Endometrial microvascular endothelial cells (primary cell): Measurements from ENCODE around the gene TSC2. TPM values are rescaled to one million over a fixed set of nuclear protein-coding genes. Genes with fewer than 3 reads are reported as not detected.

Experiments
- in situ Hi-C: cut with HindIII; loops from 2 replicates; pipeline ENCODE4 v1.10.0; 2017; ENCODE audit warnings: low sequenced_read_pairs, low pct_unique_long_range_greater_than_20kb; ENCODE audit errors: inconsistent ontology term
- total RNA-seq: library from RNA; depleted of rRNA; stranded (reverse); fragments of >200 nt; gene quantifications from one replicate; pipeline ENCODE4 v1.2.3, GENCODE V29; 2015; ENCODE audit errors: inconsistent ontology term

Gene TSC2
- total RNA-seq = 59.2 TPM

GRCh38 chr16:2047330-2048115 is at the start of gene TSC2, which contains the start of gene NTHL1:
TSS of gene TSC2 (plus strand) at chr16:2047985. CDS start at chr16:2048616, 631 bp downstream.
TSS of gene NTHL1 (minus strand) at chr16:2047834. CDS start at chr16:2047823, 11 bp downstream.
- in situ Hi-C loops = loop anchor here (25.0 kb wide), 1 partner anchor 115 kb away; the partner anchor contains the start of gene TRAF7

DNA sequence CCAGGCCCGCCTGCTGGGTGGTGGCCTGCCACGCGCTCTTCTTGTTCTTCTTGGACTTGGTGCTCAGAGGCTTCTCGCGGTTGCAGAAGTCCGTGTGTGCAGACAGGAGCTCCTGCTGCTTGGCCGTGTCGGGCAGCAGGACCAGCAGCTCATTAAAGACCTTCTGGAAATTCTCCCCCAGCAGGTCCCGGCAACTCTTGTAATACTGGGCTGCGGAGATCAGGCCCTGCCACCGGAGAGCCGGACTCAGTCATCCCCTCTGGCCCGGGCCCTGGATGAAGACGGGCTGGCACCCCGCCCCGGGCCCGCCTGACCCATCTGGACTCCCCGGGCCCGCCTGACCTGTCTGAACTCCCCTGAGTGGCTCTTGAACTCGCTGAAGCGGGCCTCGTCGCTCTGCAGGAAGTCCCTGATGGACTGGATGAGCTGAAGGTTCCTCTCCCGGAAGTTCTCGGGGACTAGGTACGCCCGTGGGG is 49.4 kb upstream of the TSC2 start:
- in situ Hi-C loops = no loop called here

GRCh38 chr16:1998852-1999801 is 48.7 kb upstream of the TSC2 start:
- in situ Hi-C loops = no loop called here

DNA sequence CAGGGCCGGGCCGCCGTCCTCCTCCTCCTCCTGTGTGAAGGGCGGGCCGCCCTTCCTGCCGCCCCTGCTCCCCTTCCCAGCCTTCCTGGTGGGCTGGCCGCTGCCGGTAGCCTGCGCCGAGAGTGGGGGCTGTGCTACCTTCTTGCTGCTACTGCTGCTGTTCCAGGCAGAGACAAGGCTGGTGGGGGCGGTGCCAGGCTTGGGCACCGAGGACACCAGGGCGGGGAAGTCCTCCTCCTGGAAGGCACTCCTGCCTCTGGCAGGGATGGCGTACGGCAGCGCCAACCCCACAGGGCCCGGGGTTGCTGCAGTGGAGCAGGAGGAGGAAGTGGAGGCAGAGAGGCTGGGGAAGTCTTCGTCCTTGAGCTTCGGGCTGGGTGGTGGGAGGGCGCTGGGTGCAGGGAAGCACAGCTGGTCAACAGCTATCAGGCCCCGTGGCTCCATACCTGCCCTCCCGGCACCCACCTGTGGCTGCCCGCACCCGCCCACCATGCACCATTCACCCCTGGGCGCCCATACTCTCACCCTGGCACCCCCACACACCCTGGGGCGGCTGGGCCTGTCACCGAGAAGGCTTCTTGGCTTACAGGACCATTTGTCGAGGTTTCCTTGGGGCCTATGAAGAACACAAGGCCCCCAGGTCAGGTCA is 47.8 kb upstream of the TSC2 start:
- in situ Hi-C loops = no loop called here

DNA sequence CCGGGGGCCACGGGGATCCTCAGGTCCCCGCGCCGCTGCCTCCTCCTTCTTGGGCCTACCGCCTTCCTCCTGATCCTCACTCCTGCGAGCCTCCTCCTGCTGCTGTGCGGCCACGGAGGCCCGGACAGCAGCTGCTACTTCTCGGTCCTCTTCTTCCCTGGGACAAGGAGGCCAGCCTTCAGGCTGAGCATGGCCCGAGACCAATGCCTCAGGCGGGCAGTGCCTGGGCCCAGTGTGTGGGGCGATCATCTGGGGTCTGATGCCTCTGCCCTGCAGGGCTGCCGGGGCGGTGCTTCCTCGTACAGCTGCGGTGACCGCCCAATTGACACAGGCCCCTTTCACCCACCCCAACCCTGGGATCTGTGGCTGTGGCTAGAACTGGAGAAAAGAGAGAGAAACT is 46.8 kb upstream of the TSC2 start:
- in situ Hi-C loops = no loop called here

- in situ Hi-C loops = no loop called here
Observed at GRCh38 chr16:2001456-2002355, 46.1 kb upstream of the TSC2 start.

GRCh38 chr16:2002406-2003230 is 45.2 kb upstream of the TSC2 start:
- in situ Hi-C loops = no loop called here

DNA sequence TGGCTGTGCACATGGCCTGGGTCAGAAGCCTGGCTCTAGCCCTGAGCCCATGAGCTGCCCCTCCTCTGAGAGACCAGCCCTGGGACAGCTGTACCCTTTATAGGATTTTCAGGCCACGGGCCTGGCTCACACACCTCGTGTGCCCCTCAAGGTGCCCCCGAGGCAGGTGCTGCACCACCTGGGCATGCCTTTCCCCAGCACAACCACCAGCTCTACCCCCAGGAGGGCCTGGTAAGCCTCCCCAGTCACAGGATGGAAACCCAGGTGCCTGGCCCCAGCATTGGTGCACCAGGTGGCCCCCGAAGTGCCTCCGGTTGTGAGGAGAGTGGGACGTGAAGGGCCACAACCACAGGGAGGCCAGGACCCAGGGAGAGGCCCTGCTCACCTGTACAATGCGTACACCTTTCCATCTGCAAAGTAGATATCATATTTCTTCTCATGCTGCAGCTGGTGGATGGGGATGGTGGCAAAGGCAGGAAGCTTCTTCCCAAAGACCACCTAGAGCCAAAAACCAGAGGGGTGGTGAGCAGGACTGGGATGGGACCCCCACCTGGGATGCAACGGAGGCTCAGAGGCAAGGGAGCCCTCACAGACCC is 44.5 kb upstream of the TSC2 start:
- in situ Hi-C loops = no loop called here

GRCh38 chr16:2003827-2004641 is 43.8 kb upstream of the TSC2 start:
- in situ Hi-C loops = no loop called here

DNA sequence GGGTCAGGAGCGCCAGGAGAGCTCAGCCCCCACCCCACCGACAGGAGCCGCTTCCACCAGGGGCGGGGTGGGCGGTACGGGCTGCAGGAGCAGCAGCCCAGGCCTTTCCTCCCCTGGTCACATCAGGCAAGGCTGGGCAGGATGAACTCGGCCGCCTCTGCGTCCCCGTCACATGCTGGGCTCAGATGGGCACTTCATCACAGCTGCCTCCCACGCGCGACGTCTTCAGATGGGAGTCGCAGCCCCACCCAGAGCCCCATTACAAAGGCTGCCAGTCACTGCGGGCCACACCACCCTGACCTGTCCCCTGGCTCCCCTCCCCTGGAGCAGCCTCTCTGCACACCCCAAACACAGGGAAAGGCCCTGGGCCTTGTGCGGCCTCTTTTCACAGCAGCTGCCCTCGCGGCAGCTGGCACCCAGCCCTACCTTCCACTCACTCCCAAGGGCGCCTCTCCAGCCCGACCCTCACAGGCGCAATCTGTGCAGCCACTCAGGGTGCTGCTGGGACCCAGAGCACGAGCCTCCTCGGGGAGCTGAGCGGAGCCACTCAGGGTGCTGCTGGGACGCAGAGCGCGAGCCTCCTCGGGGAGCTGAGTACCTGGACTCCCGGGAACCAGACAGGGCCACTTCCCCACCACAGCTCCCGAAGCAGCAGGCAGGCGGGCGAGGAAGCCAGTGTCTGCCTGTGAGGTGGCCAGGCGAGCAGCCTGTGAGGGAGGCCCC is 42.8 kb upstream of the TSC2 start:
- in situ Hi-C loops = no loop called here

- in situ Hi-C loops = no loop called here
Observed at GRCh38 chr16:2005646-2006045, 42.1 kb upstream of the TSC2 start.

- in situ Hi-C loops = no loop called here
Observed at GRCh38 chr16:2006317-2006716, 41.5 kb upstream of the TSC2 start.

- in situ Hi-C loops = no loop called here
Observed at GRCh38 chr16:2007081-2007836, 40.5 kb upstream of the TSC2 start.

DNA sequence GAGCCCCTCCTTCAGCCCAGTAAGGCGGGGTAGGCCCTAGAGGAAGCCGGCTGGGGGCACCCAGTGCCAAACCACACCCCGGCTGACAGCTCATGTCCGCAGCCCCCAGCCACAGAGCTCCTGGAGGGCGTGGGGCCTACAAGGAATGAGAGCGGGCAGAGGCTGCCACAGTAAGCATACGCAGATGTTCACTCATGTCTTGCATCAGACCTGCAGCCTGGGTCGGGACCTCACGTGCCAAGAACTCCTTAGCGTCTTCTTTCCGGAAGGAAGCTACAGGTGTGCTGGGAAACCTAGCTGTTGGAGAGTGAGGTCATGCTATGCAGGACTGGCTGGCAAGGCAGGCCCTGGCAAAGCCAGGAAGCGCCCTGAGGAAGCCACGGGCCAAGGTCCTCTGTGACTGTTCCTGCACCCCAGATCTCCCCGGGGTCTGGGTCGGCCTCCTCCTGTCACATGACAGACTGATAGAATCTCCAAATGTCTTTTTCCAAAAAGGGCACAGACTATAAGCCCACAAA is 39.7 kb upstream of the TSC2 start:
- in situ Hi-C loops = no loop called here
